HL-60 (cell line): Measurements from ENCODE around the gene AFF1.

Experiments
- GABPA ChIP-seq: IDR thresholded peaks from 2 replicates; pipeline ENCODE4 v1.6.1; 2012; ENCODE audit warnings: low read depth
- POLR2AphosphoS5 ChIP-seq: IDR thresholded peaks from 2 replicates; pipeline ENCODE4 v1.6.1; 2012; ENCODE audit warnings: low read depth
- SPI1 ChIP-seq: IDR thresholded peaks from 2 replicates; pipeline ENCODE4 v1.6.1; 2012; ENCODE audit warnings: low read depth, mild to moderate bottlenecking, borderline replicate concordance
- TF ChIP-seq, protein P1 (sequence below): IDR thresholded peaks from one replicate; pipeline ENCODE4 v1.5.1; 2011; ENCODE audit warnings: low read length, control low read depth, inconsistent platforms; ENCODE audit not compliant: insufficient read depth
- TF ChIP-seq, protein P2 (sequence below): IDR thresholded peaks from 2 replicates; pipeline ENCODE4 v1.6.1; 2012; ENCODE audit warnings: low read depth; ENCODE audit not compliant: insufficient replicate concordance

DNA sequence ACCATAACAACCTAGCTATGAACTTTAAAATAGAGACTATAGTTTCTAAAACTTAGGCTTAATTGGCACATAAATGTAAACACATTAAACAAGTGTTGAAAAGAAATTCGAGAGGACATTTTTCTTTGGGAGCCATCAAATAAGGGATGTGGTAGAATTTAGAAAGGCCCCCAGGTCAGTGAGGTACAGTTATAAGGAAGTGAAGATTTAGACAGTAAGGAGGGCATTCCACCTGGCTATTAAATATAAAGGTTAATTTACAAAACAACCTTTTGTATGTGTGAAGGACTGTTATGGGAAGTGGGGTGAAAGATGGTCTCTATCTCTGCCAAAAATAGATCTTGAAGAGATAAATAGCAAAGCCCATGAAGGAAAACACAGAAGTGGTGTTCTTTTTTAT, 83.9 kb downstream of the AFF1 start:
- TF ChIP-seq SPI1 (peak; percentile 55; the same call in 1 of the 2 replicates), POLR2AphosphoS5 (no peak), GABPA (no peak)
- TF ChIP-seq, protein P1, sequence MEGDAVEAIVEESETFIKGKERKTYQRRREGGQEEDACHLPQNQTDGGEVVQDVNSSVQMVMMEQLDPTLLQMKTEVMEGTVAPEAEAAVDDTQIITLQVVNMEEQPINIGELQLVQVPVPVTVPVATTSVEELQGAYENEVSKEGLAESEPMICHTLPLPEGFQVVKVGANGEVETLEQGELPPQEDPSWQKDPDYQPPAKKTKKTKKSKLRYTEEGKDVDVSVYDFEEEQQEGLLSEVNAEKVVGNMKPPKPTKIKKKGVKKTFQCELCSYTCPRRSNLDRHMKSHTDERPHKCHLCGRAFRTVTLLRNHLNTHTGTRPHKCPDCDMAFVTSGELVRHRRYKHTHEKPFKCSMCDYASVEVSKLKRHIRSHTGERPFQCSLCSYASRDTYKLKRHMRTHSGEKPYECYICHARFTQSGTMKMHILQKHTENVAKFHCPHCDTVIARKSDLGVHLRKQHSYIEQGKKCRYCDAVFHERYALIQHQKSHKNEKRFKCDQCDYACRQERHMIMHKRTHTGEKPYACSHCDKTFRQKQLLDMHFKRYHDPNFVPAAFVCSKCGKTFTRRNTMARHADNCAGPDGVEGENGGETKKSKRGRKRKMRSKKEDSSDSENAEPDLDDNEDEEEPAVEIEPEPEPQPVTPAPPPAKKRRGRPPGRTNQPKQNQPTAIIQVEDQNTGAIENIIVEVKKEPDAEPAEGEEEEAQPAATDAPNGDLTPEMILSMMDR = no peak
- TF ChIP-seq, protein P2, sequence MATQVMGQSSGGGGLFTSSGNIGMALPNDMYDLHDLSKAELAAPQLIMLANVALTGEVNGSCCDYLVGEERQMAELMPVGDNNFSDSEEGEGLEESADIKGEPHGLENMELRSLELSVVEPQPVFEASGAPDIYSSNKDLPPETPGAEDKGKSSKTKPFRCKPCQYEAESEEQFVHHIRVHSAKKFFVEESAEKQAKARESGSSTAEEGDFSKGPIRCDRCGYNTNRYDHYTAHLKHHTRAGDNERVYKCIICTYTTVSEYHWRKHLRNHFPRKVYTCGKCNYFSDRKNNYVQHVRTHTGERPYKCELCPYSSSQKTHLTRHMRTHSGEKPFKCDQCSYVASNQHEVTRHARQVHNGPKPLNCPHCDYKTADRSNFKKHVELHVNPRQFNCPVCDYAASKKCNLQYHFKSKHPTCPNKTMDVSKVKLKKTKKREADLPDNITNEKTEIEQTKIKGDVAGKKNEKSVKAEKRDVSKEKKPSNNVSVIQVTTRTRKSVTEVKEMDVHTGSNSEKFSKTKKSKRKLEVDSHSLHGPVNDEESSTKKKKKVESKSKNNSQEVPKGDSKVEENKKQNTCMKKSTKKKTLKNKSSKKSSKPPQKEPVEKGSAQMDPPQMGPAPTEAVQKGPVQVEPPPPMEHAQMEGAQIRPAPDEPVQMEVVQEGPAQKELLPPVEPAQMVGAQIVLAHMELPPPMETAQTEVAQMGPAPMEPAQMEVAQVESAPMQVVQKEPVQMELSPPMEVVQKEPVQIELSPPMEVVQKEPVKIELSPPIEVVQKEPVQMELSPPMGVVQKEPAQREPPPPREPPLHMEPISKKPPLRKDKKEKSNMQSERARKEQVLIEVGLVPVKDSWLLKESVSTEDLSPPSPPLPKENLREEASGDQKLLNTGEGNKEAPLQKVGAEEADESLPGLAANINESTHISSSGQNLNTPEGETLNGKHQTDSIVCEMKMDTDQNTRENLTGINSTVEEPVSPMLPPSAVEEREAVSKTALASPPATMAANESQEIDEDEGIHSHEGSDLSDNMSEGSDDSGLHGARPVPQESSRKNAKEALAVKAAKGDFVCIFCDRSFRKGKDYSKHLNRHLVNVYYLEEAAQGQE = no peak
